Measurements from ENCODE around the gene EVI5. TPM values are rescaled to one million over a fixed set of nuclear protein-coding genes. Genes with fewer than 3 reads are reported as not detected.
"Not testable (repeated sequence)": the region's sequence is repeated elsewhere in the genome, so short reads cannot be mapped to it uniquely, and the experiment has no call there.

The EVI5 gene
- total RNA-seq, 1 experiment from 2014 or later = 21.3 TPM

GRCh38 chr1:92749024-92749634, 35.8 kb downstream of the EVI5 start:
- DNase-seq (ENCODE audit: low spot score) = peak; percentile 55

GRCh38 chr1:92748138-92748537, 36.8 kb downstream of the EVI5 start:
- DNase-seq (ENCODE audit: low spot score) = no peak

GRCh38 chr1:92747735-92748134, 37.2 kb downstream of the EVI5 start:
- no peak for DNase-seq (ENCODE audit: low spot score)

GRCh38 chr1:92746255-92746654, 38.7 kb downstream of the EVI5 start:
- not testable (repeated sequence) for DNase-seq (ENCODE audit: low spot score)

GRCh38 chr1:92743221-92743620, 41.7 kb downstream of the EVI5 start:
- no peak for DNase-seq (ENCODE audit: low spot score)

GRCh38 chr1:92739669-92740524, 45.0 kb downstream of the EVI5 start:
- DNase-seq (ENCODE audit: low spot score) = no peak

- DNase-seq (ENCODE audit: low spot score) = peak; percentile 7
These were observed 48.5 kb downstream of the EVI5 start for GRCh38 chr1:92736395-92736794.

GRCh38 chr1:92730476-92730875, 54.4 kb downstream of the EVI5 start:
- DNase-seq (ENCODE audit: low spot score) = no peak

- no peak for DNase-seq (ENCODE audit: low spot score)
These were observed 56.2 kb downstream of the EVI5 start for GRCh38 chr1:92728697-92729096.

GRCh38 chr1:92723713-92724112, 61.2 kb downstream of the EVI5 start:
- DNase-seq (ENCODE audit: low spot score) = not testable (repeated sequence)

- DNase-seq (ENCODE audit: low spot score) = no peak
These were observed 63.0 kb downstream of the EVI5 start for GRCh38 chr1:92721886-92722285.

- not testable (repeated sequence) for DNase-seq (ENCODE audit: low spot score)
These were observed 63.8 kb downstream of the EVI5 start for GRCh38 chr1:92721157-92721556.

- DNase-seq (ENCODE audit: low spot score) = not testable (repeated sequence)
These were observed 69.4 kb downstream of the EVI5 start for GRCh38 chr1:92715476-92715951.

- no peak for DNase-seq (ENCODE audit: low spot score)
These were observed 71.0 kb downstream of the EVI5 start for GRCh38 chr1:92713939-92714338.

GRCh38 chr1:92711473-92712165, 73.3 kb downstream of the EVI5 start:
- no peak for DNase-seq (ENCODE audit: low spot score)

- DNase-seq (ENCODE audit: low spot score) = peak; percentile 50
These were observed 75.2 kb downstream of the EVI5 start for GRCh38 chr1:92709738-92710137.

- peak; percentile 0 for DNase-seq (ENCODE audit: low spot score)
These were observed 76.4 kb downstream of the EVI5 start for GRCh38 chr1:92708368-92708950.

- DNase-seq (ENCODE audit: low spot score) = no peak
These were observed 77.2 kb downstream of the EVI5 start for GRCh38 chr1:92707709-92708108.

GRCh38 chr1:92707292-92707691, 77.6 kb downstream of the EVI5 start:
- no peak for DNase-seq (ENCODE audit: low spot score)

- no peak for DNase-seq (ENCODE audit: low spot score)
These were observed 79.5 kb downstream of the EVI5 start for GRCh38 chr1:92705446-92705845.

GRCh38 chr1:92701147-92701546, 83.8 kb downstream of the EVI5 start:
- no peak for DNase-seq (ENCODE audit: low spot score)

- no peak for DNase-seq (ENCODE audit: low spot score)
These were observed 86.0 kb downstream of the EVI5 start for GRCh38 chr1:92698932-92699331.
